H9 (cell line): Measurements from ENCODE around the gene DPH2. TPM values are rescaled to one million over a fixed set of nuclear protein-coding genes. Genes with fewer than 3 reads are reported as not detected.
A peak's percentile ranks its signal among the peaks of the same experiment; 100 is the strongest.

ENCODE experiments used
- DNase-seq: peaks from one replicate; pipeline ENCODE4 v3.0.0-alpha.2; 2017
- H2AFZ ChIP-seq: one replicate; pipeline ENCODE4 v1.6.1; 2013; ENCODE audit warnings: mild to moderate bottlenecking, low read length, control low read depth, moderate library complexity
- H2AK5ac ChIP-seq: 2 replicates; pipeline ENCODE4 v1.6.1; 2013; ENCODE audit warnings: low read length, control low read depth, mixed read lengths; ENCODE audit not compliant: insufficient read length
- H2BK120ac ChIP-seq: one replicate; pipeline ENCODE4 v1.6.1; 2013; ENCODE audit warnings: low read depth, mild to moderate bottlenecking, low read length, control low read depth, inconsistent platforms; ENCODE audit not compliant: poor library complexity, severe bottlenecking
- H2BK12ac ChIP-seq: 2 replicates; pipeline ENCODE4 v1.6.1; 2013; ENCODE audit warnings: low read length, control low read depth, mixed read lengths, low read depth; ENCODE audit not compliant: insufficient read length
- H2BK15ac ChIP-seq: 2 replicates; pipeline ENCODE4 v1.6.1; 2013; ENCODE audit warnings: low read depth, low read length, control low read depth
- H2BK20ac ChIP-seq: one replicate; pipeline ENCODE4 v1.6.1; 2013; ENCODE audit warnings: low read depth, mild to moderate bottlenecking, low read length, control low read depth, inconsistent platforms; ENCODE audit not compliant: poor library complexity, severe bottlenecking
- H2BK5ac ChIP-seq: 2 replicates; pipeline ENCODE4 v1.6.1; 2013; ENCODE audit warnings: low read length, control low read depth, mixed read lengths; ENCODE audit not compliant: insufficient read length
- H3K14ac ChIP-seq: 2 replicates; pipeline ENCODE4 v1.6.1; 2013; ENCODE audit warnings: low read length, control low read depth; ENCODE audit not compliant: insufficient read depth
- H3K18ac ChIP-seq: 2 replicates; pipeline ENCODE4 v1.6.1; 2013; ENCODE audit warnings: low read depth, mild to moderate bottlenecking, mixed read lengths, low read length, control low read depth; ENCODE audit not compliant: insufficient read length
- H3K23ac ChIP-seq: 2 replicates; pipeline ENCODE4 v1.6.1; 2013; ENCODE audit warnings: low read length, control low read depth, mixed read lengths, low read depth; ENCODE audit not compliant: insufficient read length
- H3K23me2 ChIP-seq: 2 replicates; pipeline ENCODE4 v1.6.1; 2013; ENCODE audit warnings: low read depth, mild to moderate bottlenecking, mixed read lengths, low read length, control low read depth; ENCODE audit not compliant: insufficient read length, poor library complexity, severe bottlenecking
- H3K27ac ChIP-seq: 2 replicates; pipeline ENCODE4 v1.5.1; 2013; ENCODE audit warnings: low read length, control low read depth, mixed read lengths, low read depth; ENCODE audit not compliant: insufficient read length
- H3K27me3 ChIP-seq: 2 replicates; pipeline ENCODE4 v1.6.1; 2013; ENCODE audit warnings: low read length, control low read depth, inconsistent platforms; ENCODE audit not compliant: insufficient read depth
- H3K4ac ChIP-seq: 2 replicates; pipeline ENCODE4 v1.6.1; 2013; ENCODE audit warnings: low read depth, mild to moderate bottlenecking, control low read depth, inconsistent platforms, low read length, moderate library complexity
- H3K4me1 ChIP-seq: 2 replicates; pipeline ENCODE4 v1.6.1; 2013; ENCODE audit warnings: low read length, control low read depth, inconsistent platforms; ENCODE audit not compliant: insufficient read depth
- H3K4me2 ChIP-seq: 2 replicates; pipeline ENCODE4 v1.6.1; 2013; ENCODE audit warnings: low read length, control low read depth, mixed read lengths; ENCODE audit not compliant: insufficient read length, insufficient read depth
- H3K56ac ChIP-seq: 2 replicates; pipeline ENCODE4 v1.6.1; 2013; ENCODE audit warnings: low read depth, mild to moderate bottlenecking, mixed read lengths, low read length, control low read depth; ENCODE audit not compliant: insufficient read length
- H3K79me1 ChIP-seq: 2 replicates; pipeline ENCODE4 v1.6.1; 2013; ENCODE audit warnings: low read depth, mild to moderate bottlenecking, moderate library complexity, low read length, control low read depth, inconsistent platforms; ENCODE audit not compliant: insufficient read depth, poor library complexity, severe bottlenecking
- H3K79me2 ChIP-seq: 2 replicates; pipeline ENCODE4 v1.6.1; 2013; ENCODE audit warnings: low read length, control low read depth, inconsistent platforms; ENCODE audit not compliant: insufficient read depth
- H3K9ac ChIP-seq: 2 replicates; pipeline ENCODE4 v1.6.1; 2013; ENCODE audit warnings: low read length, control low read depth, mixed read lengths; ENCODE audit not compliant: insufficient read length; ENCODE audit errors: extremely low read depth
- H3K9me3 ChIP-seq: one replicate; pipeline ENCODE4 v1.6.1; 2013; ENCODE audit warnings: low read depth, low read length, inconsistent platforms; ENCODE audit not compliant: control insufficient read depth
- H3T11ph ChIP-seq: one replicate; pipeline ENCODE4 v1.6.1; 2013; ENCODE audit warnings: mild to moderate bottlenecking, low read length, control low read depth, inconsistent platforms
- H4K20me1 ChIP-seq: one replicate; pipeline ENCODE4 v1.6.1; 2013; ENCODE audit not compliant: control insufficient read depth, insufficient read length, insufficient read depth
- H4K5ac ChIP-seq: 2 replicates; pipeline ENCODE4 v1.6.1; 2013; ENCODE audit warnings: low read depth, mild to moderate bottlenecking, mixed read lengths, low read length, control low read depth; ENCODE audit not compliant: insufficient read length
- H4K8ac ChIP-seq: replicated peaks from 2 replicates; pipeline ENCODE4 v1.6.1; 2013; ENCODE audit warnings: low read length, control low read depth, mixed read lengths, low read depth; ENCODE audit not compliant: insufficient read length
- H4K91ac ChIP-seq: 2 replicates; pipeline ENCODE4 v1.6.1; 2013; ENCODE audit warnings: low read depth, mild to moderate bottlenecking, moderate library complexity, mixed read lengths, low read length, control low read depth; ENCODE audit not compliant: insufficient read length
- H3K27ac Mint-ChIP-seq, 3 experiments: 2 replicates in 2 of 3; 3 replicates in 1 of 3; pipeline ENCODE4 v1.8.0; 2020 to 2021; ENCODE audit warnings: mixed read lengths in 3 of 3, mild to moderate bottlenecking in 1 of 3, moderate library complexity in 1 of 3
- H3K27me3 Mint-ChIP-seq: 2 replicates; pipeline ENCODE4 v1.8.0; 2021; ENCODE audit warnings: low read depth, mild to moderate bottlenecking, moderate library complexity, mixed read lengths
- H3K36me3 Mint-ChIP-seq, 3 experiments: 2 replicates in 2 of 3; 3 replicates in 1 of 3; pipeline ENCODE4 v1.8.0; 2020 to 2021; ENCODE audit warnings: low read depth in 3 of 3, mixed read lengths in 3 of 3; ENCODE audit not compliant: insufficient read depth in 1 of 3
- H3K4me1 Mint-ChIP-seq, 2 experiments: 2 replicates each; pipeline ENCODE4 v1.8.0; 2020; ENCODE audit warnings: mixed read lengths in 2 of 2
- H3K4me3 Mint-ChIP-seq, 2 experiments: 2 replicates in 1 of 2; 3 replicates in 1 of 2; pipeline ENCODE4 v1.8.0; 2020 to 2021; ENCODE audit warnings: mild to moderate bottlenecking in 2 of 2, mixed read lengths in 2 of 2, moderate library complexity in 1 of 2
- H3K9me3 Mint-ChIP-seq, 2 experiments: 2 replicates in 1 of 2; 3 replicates in 1 of 2; pipeline ENCODE4 v1.8.0; 2020; ENCODE audit warnings: mild to moderate bottlenecking in 2 of 2, mixed read lengths in 2 of 2, moderate library complexity in 1 of 2
- WGBS: extraction: QIAGEN DNeasy Blood & Tissue Kit; methylation state at CpG from one replicate; pipeline ENCODE4 v1.1.7; 2013; ENCODE audit warnings: missing lambda C conversion rate, low lambda C conversion rate, mixed read lengths; ENCODE audit not compliant: insufficient read length; ENCODE audit errors: extremely low coverage; 5-methylcytosine and 5-hydroxymethylcytosine counted together
- total RNA-seq: library from RNA; stranded (reverse); gene quantifications from 2 replicates; pipeline ENCODE4 v1.2.1, GENCODE V29; 2021
- TF ChIP-seq, protein P1 (sequence below): fragments of 200-600 bp; sonication (generic); conservative IDR thresholded peaks from 3 replicates; pipeline ENCODE4 v1.8.0; 2021; ENCODE audit warnings: antibody characterized with exemption, mild to moderate bottlenecking

DPH2 gene
- total RNA-seq, 1 experiment from 2014 or later: 74.4 TPM

DNA sequence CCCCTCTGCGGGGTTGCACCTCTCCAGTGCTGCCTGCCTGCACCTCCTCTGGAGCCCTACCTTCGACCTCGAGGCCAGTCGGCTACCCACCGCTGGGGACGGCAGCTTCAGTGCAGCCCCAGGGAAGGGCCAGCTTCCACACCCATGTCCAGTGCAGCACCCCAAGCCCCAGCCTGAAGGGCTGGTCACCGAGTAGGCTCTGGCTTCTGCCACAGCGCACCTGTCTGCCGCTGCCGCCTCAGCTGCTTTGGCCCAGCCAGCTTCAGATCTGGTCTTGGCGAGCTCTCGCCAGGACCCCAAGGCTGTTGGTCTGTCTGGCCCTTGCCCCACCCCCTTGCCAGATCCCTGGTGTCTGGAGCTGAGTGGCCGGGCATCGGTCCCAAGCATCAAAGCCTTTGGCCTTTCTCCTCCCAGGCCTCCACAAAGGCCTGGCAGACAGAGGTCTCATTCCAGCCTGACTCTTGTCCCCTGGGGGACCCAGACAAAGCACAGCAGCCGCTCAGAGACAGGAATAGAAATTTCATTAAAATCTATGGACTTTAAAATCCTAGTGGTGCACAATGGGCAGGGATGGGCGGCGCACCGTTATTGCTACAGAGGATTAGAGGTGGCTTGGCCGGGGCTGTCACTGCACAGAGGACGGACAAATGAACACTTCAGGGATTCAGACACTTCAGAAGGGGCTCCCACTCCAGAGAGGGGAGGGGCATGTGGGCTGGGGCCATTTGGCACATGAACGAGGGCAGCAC is 26.3 kb downstream of the DPH2 start:
- no CpG with 5 or more reads among the region's 21 CpGs for WGBS
- Histone ChIP-seq H3K56ac (no peak overlapping the region), H3K9me3 (no peaks in the 10 kb centered on the region), H3K79me1 (no peaks in the 10 kb centered on the region), H3K79me2 (no peaks in the 10 kb centered on the region), H2AFZ (no peak overlapping the region), H3K4me2 (no peak overlapping the region), H2BK5ac (no peak overlapping the region), H2AK5ac (no peak overlapping the region), H3K14ac (no peak overlapping the region), H3K4me1 (no peaks in the 10 kb centered on the region), H3K23me2 (peaks cover 7% of the 10 kb centered on the region), H4K8ac (no peak overlapping the region), H3K9ac (no peak overlapping the region), H2BK20ac (no peak overlapping the region), H3K18ac (no peak overlapping the region), H4K91ac (no peak overlapping the region), H4K5ac (no peak overlapping the region), H2BK120ac (no peak overlapping the region), H3K23ac (no peak overlapping the region), H4K20me1 (no peaks in the 10 kb centered on the region), H3K27ac (no peak overlapping the region), H3K27me3 (no peaks in the 10 kb centered on the region), H3K4ac (no peak overlapping the region), H2BK12ac (no peak overlapping the region), H2BK15ac (no peak overlapping the region), H3T11ph (no peak overlapping the region)
- DNase-seq: no peak
- Mint-ChIP-seq H3K4me1 (peaks cover 11 to 22% of the 10 kb centered on the region in 2 experiments; a peak in 3 of 4 replicates), H3K27me3 (peaks cover 4% of the 10 kb centered on the region), H3K9me3 (no peaks in the 10 kb centered on the region), H3K36me3 (peaks cover 6 to 25% (median 18%) of the 10 kb centered on the region in 3 experiments; a peak in 6 of 7 replicates), H3K4me3 (no peak overlapping the region), H3K27ac (peak overlapping the region in 2 of 3 experiments; percentile 21 to 48; a peak in 2 of 7 replicates)
- TF ChIP-seq, protein P1, sequence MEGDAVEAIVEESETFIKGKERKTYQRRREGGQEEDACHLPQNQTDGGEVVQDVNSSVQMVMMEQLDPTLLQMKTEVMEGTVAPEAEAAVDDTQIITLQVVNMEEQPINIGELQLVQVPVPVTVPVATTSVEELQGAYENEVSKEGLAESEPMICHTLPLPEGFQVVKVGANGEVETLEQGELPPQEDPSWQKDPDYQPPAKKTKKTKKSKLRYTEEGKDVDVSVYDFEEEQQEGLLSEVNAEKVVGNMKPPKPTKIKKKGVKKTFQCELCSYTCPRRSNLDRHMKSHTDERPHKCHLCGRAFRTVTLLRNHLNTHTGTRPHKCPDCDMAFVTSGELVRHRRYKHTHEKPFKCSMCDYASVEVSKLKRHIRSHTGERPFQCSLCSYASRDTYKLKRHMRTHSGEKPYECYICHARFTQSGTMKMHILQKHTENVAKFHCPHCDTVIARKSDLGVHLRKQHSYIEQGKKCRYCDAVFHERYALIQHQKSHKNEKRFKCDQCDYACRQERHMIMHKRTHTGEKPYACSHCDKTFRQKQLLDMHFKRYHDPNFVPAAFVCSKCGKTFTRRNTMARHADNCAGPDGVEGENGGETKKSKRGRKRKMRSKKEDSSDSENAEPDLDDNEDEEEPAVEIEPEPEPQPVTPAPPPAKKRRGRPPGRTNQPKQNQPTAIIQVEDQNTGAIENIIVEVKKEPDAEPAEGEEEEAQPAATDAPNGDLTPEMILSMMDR: no peak
